Stimulated activated CD4-positive, alpha-beta T cell treated with anti-CD3 and anti-CD28 coated beads, Interleukin-4, amount 100 ng/mL, for 1 hour (primary cell): Measurements from ENCODE around the gene DIAPH2.

Experiments
- DNase-seq: peaks from one replicate; pipeline ENCODE4 v3.0.0-alpha.2; 2020

Gene DIAPH2

DNA sequence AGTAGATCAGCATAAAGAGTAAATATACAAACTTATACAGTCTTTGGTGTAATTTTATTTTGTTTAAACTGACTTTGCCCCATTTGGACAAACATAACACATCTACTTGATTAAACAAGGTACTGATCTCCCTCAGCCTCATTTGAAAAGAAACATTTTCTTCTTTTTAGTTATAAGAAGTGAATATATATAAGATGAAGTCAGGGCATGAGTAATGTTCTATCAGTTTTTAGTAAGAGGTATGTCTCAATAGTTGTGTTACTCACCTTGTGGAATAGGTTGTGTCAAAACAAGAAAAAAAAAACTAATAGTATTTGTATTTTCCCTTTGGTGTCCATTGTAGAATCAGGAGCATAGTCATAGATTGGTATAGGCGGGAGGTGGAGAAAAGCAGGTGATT lies 526.4 kb downstream of the DIAPH2 start:
- DNase-seq = no peak

DNA sequence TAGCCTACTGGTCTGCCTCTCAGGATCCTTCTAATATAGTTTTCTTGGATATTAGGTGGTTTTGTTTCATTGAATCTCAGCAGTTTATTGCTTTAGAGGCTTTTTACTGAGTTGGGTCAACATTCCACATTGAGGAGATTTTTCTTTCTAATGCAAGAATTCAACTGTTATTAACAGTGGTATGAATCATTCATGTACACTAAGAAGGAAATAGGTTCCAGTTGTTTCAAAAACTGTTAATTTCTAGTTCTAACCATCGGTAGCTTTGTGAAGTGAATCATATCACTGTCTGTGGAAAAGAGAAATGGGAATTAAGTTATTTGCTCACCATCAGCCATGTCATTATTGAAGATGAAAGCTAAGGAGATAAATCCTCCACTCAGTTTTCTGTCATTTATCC lies 530.5 kb downstream of the DIAPH2 start:
- DNase-seq = no peak

DNA sequence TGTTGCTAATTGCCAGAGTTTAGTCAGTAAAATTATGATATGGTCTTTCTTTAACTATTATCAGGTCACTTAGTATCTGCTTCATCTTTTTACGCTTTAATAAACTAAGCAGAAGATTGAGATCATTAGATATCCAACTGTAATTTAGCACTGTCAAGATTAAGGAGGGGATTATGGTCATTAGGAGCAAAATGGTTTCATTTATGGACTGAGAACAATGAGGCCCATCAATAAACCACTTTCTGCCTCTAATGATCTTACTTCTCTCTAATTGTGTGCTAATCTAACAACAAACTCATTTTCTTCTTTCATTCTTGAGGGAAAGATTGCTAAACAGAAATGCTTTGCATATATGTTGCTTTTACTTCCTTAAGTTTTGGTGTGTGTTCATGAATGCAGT lies 539.5 kb downstream of the DIAPH2 start:
- DNase-seq = no peak

DNA sequence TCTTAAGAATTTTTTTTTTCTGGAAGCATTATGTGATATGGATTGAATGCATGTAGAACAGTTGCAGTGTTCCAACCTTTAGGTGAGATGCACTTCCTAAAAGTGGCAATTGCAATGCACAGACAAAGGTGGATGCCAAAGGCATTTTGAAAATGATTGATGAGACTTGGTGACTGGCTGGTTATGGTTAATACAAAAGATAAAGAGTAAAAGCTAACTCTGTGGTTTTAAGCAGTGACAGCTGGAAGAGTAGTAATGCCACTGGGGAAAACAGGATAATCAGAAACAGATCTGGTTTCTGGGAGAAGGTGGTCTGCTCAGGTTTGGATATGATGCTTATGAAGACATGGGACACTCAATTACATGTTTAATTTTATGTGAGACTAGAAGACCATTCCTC lies 544.7 kb downstream of the DIAPH2 start:
- DNase-seq = no peak

DNA sequence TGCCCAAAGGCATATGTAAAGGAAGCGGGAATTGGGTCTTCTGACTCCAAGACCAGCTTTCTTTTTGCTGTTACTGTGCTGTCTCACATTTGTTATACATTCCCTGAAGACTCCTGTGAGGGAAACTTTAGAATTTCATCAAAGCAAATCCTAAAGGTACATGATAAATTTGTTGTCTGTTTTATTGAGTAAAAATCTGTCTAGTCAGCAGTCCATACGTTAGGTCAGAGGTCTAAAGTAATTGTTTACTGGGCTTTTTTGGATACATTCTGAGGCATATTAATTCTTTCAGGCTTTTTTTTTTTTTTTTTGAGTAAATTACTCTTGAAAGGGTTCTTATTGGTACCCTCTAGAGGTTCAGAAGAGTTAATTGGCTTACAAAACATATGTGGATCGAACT lies 546.3 kb downstream of the DIAPH2 start:
- no peak for DNase-seq

DNA sequence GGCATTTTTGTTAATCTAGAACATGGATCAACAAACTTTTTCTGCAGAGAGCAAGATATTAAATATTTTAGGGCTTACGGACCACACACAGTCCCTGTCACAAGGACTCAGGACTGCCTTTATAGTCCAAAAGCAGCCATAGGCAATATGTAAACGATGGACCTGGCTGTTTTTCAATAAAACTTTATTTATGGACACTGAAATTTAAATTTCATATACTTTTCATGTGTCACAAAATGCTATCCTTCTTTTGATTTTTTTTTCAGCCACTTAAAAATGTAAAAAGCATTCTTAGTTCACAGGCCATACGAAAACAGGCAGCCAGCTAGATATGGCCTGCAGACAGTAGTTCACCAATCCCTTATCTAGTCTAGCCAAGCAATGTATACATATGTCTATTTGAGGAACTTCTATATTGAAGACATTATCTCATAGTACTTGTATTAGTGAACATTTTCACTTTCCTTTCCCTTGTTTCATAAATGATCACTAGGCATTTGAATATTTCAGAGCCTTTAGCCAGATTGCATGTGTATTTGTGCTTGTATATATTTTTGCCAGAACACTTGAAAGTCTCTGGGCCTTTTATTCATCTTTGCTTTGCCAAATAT lies 549.9 kb downstream of the DIAPH2 start:
- no peak for DNase-seq

DNA sequence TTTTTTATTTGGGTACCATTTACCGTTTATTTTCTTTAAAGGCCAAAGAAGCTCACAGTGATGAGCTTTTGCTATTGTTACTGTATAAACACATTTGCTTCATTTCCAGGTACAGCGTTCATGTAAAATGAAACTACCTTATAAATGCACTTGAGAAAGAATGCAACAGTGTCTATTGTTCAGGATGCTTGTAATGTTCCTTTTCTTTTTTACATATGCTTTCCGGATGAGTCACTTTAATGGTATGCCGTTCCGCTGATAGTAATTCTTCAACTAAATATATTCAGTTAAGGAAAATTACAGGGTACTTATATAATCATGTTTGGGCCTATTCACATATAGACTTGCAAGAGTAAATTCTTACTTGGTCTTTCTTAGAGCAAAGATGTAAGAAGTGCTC lies 554.0 kb downstream of the DIAPH2 start:
- no peak for DNase-seq

DNA sequence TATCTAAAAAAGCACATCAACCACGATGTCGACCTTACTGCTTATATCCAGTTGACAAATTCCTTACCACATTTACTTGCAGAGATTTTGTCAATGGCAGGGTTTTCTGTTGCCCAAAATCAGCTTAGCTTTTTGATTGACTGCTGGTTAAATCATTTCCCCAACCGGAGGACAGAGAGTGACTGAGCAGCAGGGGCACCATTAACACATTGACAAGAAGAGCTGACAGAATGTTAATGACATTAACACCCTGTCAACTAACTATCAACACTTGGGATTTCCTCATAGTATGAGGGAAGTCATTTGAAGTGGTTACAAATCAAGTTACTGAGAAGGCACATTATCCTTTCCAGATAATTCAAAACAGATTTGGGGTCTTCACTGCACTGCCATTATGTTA lies 567.5 kb downstream of the DIAPH2 start:
- no peak for DNase-seq

DNA sequence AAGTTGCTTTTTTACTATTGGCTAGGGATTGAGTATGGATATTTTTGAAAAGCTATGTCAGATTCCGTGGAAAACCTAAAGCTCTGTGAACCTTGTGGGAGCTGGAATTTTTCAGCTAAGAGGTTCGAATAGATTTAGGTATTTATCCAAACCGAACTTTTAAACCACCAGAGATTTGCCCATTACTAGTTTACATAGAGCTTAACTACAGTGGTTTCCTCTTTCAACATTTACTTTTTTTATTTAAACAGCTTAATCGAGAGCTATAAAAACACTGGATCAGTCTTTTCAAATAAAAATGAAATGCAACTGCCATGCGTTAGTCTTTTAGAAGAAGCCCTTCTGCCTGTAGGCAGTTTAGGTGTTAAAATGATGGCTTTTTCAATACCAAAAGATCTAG lies 576.0 kb downstream of the DIAPH2 start:
- no peak for DNase-seq

DNA sequence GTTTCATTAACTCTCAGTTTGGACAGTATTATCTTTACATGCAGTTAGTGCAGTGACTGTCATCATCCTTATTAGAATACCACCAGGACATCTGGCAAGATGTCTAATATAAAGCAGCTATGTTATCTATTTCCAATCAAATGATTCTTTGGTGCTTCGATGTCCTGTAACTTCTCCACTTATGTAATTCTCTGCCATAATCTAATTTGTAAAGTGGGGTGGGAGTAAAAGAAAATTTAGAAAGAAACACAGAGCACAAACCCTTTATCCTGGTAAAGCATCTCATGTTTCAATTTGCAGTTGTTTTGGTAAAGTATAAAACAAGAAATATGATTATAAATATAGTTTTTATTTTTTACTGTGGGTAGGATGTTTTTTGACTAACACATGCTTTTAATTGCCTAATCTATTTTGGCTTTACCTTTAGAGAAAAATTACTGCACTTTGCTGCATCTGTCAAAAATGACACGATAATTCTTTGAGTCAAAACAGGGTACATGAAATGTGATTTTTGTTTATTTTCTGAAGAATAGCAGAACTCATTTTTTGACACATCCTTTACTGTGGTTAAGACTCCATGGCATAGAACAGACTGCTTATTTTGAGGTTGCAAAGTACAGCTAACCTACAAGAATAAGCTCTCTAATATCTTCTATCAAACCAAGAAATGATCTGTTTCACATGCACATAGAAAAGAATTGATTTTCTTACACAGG lies 581.9 kb downstream of the DIAPH2 start:
- DNase-seq = no peak

DNA sequence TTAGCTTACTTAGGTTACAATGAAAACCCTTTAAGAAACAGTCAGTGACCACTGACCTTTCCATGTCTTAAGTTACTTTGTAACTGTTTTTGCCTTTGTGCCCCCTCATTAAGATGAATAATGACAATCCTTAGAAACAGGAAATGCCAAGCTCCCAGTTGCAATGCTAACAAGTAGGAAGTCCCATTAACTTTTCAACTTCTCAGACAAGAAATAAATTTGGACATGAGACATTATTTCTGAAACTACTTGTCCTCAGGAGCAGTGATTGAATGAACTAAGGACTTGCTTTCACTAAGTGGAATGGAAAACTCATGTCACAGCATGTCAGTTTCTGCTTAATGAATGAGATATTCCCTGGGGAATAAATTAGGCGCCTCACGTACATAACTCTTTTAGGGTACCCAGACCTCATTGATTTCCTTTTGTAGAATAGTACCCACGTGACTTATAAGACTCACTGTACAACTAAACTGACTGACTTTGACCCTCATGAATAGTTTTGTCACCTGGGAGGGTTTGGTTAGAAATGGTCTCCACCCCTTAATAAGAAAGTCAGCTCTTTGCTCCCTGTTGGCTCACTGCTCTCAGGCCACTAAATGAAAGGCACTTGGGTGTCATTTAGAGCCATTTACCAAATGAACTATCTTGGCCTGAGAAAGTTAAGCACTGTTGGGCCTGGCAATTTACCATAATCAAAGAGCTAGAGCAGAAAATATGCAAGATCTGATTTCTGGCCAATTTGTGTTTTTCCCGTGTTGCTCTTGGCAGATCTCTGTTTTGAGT lies 582.9 kb downstream of the DIAPH2 start:
- DNase-seq = no peak

DNA sequence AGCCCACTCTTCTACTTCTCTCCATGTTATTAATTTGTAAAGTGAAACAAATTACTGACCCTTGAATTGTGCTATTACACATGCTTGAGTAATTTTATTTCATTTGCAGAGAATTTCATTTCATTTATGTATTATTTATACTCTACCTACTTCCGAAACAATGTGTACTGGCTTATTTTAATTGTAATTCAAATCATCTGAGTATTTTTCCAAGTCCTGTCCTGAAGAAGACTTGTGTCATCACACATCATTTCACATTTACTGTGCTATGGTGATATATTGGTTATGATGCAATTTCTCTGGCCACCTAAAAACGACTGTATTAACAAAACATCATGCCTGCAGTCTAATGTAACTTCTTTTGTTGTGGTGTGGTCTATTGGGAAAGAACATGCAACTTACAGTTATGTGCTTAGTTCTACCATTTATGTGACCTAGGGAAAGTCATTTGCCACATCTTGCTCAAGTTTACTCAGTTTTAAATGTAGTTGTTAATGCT lies 583.6 kb downstream of the DIAPH2 start:
- no peak for DNase-seq

DNA sequence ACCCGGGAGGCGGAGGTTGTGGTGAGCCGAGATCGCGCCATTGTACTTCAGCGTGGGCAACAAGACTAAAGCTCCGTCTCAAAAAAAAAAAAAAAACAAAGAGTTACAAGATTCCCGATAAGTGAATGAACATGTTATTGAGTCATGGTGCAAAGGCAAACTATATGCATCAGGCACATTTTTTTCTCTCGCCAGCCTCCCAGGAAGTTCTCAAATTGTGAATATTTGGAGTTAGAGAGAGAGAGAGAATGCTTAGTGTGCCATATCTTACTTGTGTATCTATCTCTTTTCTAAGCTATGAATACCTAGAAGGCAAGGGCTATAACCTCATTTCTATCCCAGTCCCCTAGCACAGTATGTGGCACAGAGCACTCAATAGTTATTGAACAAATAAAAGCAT lies 599.9 kb downstream of the DIAPH2 start:
- no peak for DNase-seq

DNA sequence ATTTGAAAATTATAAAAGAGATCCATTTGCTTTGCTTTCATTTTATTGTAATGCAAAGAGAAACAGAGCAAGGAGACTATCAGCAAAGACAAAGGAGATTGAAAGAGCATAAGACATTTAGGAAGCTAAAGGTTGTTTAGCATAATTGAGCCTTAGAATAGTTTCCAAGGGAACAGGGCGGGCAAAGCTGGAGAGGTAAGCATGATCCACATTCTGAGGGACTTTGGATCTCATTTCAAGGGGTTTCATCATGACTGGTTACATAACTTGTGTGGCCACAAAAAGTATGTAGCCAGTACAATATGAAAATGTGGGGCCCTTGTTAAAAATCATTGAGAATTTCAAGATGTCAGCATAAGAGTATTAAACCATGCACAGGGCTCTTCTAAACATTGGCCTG lies 605.6 kb downstream of the DIAPH2 start:
- DNase-seq = no peak

DNA sequence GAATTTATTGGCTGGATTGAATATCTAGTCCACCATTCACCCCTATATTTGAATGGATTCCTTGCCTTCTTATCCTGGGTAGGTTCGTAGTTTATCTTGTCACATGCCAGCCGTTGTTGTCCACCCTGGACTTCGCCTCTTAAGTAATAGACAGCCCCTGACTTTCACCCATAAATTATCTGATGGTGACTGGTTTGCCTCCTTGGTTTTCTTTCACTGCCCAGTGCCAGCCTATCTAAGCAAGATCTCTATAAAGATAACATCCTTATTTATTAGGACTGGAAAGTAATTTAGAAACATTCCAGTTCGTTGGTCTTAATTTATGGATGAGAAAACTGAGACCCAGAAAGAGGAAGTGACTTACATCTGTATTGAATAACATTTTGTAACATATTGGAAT lies 609.4 kb downstream of the DIAPH2 start:
- DNase-seq = no peak

DNA sequence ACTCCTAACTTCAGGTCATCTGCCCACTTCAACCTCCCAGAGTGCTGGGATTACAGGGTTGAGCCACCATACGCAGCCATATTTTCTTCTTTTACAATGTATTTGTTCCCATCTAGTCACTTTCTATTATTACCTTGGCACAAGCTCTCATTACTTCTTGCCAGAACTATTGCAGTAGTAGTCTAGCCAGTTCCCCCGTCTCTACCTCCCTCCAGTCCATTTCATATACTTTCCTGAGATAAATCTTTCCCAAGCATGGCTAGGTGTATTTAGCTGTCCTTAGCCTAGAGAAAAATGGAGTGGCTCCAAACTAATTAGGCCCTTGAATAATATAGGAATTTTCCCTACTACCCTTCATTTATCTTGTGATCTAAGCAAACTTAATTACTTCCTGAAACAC lies 611.3 kb downstream of the DIAPH2 start:
- no peak for DNase-seq

DNA sequence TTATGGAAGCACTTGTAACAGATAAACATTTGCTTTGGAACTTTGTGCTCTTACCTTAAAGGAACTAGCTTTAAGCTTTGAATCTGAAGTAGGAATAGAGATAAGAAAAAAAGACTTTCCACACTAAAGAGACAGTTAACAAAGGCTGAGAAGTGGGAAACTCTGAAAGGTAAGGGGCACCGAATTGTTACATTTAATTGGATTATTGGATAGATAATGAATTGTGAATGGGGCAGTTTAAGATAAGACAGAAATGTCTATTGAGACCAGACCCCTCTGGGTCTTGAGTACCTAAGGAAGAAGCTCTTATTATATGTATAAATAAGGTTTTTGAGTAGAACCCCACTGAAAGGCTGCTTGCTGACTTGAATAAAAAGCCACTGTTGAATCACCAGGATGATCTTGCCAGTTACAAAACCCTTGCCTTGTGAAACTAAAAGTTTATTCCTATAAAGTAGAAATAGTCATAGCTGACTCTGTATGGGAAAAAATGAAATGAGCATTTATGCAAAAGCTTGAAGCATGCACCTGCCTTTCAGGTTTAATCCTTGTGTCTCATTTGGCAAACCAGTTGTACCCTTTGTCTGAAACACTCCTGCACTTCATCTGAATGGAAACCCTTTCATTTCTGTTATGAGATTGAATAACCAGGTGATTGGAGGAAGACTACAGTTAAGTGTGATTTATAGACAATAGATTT lies 622.3 kb downstream of the DIAPH2 start:
- DNase-seq = no peak

DNA sequence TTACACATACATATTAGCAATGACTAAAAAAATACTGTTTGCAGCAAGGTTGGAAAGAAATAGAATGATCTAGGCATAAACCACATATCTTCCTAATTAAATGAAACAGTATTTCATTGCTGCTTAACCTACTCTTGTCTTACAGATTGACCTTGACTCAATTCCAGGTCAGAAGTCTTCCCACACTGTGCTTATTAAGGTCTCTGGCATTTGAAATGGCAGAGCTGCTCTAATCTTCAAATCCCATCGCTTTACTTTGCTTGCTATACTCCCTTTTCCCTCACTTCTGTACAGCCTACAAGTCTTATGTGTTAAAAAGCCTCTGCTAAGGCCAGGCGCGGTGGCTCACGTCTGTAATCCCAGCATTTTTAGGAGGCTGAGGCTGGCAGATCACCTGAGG lies 623.5 kb downstream of the DIAPH2 start:
- no peak for DNase-seq

DNA sequence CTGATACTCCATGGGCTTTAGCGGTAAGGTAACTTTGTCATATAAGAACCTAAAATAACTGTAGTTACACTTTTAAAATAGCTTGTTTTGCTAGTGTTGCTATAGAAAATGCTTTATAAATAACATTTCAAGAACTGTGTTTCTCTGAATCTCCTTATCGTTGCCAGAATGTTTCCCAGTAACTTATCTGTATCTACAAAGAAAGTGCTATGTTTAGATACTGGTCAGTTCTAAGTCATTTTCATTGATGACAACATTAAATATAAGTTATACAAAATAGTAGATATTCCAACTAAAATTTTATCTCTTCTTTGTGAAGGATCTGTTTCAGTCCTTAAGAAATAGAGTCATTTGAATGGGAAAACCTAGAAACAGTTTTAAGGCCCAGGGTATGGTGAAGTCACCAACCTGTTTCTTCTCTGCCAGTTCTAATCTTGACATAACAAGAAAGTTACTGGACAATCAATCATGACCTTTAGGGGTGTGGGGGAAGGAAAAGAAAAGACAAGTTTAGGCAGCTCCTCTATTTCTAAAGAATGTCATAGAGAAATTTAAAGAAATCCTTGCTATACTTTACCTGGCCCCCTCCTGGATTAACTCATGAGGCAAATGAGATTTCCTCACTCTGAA lies 625.0 kb downstream of the DIAPH2 start:
- DNase-seq = no peak

DNA sequence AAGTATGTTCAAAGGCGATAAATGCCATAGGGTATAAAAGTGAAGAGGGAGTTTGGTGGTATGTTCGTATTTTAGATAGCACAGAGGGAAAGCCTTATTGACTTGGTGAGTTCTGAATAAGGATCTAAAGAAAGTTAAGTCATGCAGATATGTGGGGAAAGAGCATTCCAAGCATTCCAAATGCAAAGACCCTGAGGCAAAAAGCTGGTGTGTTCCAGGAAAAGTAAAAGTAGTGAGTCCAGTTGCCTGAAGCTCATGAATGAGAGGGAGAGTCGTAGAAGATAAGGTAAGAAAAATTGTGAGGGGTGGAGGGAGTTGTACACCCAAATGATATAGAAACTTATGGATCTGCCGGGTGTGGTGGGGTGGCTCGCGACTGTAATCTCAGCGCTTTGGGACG lies 625.7 kb downstream of the DIAPH2 start:
- no peak for DNase-seq

DNA sequence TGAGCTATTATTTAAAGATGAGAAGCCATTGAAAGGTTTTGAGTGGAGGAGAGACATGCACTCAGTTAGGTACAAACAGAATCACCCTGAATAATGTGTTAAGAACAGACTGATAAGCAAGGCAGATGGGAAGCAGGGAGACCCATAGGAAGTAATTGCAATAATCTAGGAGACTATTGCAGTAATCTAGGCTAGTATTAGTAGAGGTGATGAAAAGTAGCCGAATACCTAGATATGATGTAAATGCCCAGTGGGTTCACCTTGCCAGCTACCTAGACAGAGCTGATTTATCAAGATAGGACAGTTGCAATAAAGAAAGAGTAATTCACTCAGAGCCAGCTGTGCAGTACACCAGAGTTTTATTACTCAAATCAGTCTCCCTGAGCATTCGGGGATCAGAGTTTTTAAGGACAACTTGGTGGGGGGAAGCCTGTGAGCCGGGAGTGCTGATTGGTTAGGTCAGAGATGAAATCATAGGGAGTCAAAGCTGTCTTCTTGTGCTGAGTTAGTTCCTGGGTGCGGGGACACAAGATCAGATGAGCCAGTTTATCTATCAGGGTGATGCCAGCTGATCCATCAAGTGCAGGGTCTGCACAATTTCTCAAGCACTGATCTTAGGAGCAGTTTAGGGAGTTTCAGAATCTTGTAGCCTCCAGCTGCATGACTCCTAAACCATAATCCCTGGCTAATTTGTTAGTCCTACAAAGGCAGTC lies 626.6 kb downstream of the DIAPH2 start:
- no peak for DNase-seq

DNA sequence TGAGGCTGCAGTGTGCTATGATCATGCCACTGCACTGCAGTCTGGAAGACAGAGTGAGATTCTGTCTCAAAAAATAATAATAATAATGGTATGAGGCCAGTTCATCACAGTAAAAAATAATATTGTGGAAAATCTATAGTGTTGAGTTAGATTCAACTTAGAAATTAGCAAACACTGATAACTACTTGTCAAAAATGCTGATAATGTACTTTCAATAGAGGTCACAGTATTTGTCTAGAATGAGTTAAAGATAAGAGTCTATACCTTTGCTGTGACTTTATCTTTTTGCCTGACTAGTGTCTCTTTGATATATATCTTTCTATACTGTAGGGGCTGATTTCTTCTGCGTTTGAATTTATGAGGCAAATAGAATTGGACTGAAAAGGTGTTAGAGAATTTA lies 629.7 kb downstream of the DIAPH2 start:
- no peak for DNase-seq
